Measurements from ENCODE around the gene CNOT6L.
A peak's percentile ranks its signal among the peaks of the same experiment; 100 is the strongest.

CNOT6L gene

GRCh38 chr4:77818073-77818601 lies 1.0 kb downstream of the CNOT6L start:
- peak overlapping the region; percentile 60 for H3K9ac ChIP-seq (ENCODE audit: low read length)
- peaks cover 10% of the 10 kb centered on the region for H3K4me1 ChIP-seq (ENCODE audit: control insufficient read depth, insufficient read depth, low read length)
- H3K36me3 ChIP-seq (ENCODE audit: control insufficient read depth, insufficient read depth, low read length) = no peaks in the 10 kb centered on the region
- H3K4me3 ChIP-seq (ENCODE audit: low read length) = peak overlapping the region; percentile 79
- no peaks in the 10 kb centered on the region for H3K27me3 ChIP-seq (ENCODE audit: control insufficient read depth, insufficient read depth, low read length)
- H3K27ac ChIP-seq (ENCODE audit: low read depth, low read length) = peak overlapping the region; percentile 94

DNA sequence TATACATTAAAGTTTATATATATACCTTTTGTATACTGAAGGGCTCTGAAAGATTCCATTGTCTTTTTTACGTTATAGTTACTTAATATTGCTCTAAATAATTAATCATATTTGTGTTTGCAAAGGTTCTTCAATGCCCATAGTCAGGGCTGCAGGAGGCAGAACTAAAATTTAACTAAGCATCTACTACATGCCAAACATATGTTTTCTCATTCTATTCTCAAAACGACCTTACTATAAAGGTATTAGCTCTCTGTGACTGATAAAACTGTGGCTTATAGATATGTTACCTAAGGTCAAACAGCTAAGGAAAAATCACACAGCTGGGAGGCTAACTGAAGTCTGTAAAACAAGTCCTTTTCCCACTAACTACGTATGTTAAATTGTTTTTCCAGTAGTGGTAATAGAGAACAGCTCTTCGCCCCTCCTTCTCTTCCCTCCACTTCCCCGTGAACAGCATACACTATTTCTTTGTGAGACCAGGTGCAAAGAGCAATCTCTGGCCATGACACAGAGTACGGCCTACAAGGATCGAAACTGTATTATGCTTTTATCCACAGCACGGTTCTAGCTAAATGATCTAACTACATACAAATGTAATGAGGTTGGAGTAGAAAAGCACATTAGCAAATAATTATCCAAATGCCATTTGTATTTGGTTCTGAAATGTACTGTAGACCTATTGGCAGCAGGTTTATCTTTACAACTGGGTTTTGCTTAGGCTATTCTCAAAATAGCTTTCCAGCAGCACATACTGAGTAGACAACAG lies 1.7 kb downstream of the CNOT6L start:
- peaks cover 10% of the 10 kb centered on the region for H3K4me1 ChIP-seq (ENCODE audit: control insufficient read depth, insufficient read depth, low read length)
- no peaks in the 10 kb centered on the region for H3K27me3 ChIP-seq (ENCODE audit: control insufficient read depth, insufficient read depth, low read length)
- no peak overlapping the region for H3K9ac ChIP-seq (ENCODE audit: low read length)
- peak overlapping the region; percentile 94 for H3K27ac ChIP-seq (ENCODE audit: low read depth, low read length)
- no peaks in the 10 kb centered on the region for H3K36me3 ChIP-seq (ENCODE audit: control insufficient read depth, insufficient read depth, low read length)
- peak overlapping the region; percentile 79 for H3K4me3 ChIP-seq (ENCODE audit: low read length)

DNA sequence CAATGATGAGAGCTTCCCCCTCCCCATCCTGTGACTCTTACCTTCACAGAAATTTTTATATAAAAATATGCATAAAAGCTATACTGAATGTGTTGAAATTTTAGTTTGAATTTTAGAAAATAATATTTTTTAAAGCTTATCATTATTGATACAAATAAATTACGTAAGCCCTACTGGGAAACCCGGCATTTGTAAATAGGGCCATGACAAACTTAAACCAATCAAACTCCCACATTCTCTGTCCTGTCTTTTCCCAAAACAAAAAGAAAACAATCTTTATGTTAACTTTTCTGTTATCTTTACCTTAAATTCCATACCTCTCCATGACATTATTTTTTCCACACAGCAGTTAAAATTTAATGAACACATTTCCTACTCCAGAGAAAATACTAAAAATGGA lies 2.6 kb downstream of the CNOT6L start:
- Histone ChIP-seq H3K27me3 (ENCODE audit: control insufficient read depth, insufficient read depth, low read length) (no peaks in the 10 kb centered on the region), H3K27ac (ENCODE audit: low read depth, low read length) (no peak overlapping the region), H3K36me3 (ENCODE audit: control insufficient read depth, insufficient read depth, low read length) (no peaks in the 10 kb centered on the region), H3K4me3 (ENCODE audit: low read length) (no peak overlapping the region), H3K9ac (ENCODE audit: low read length) (no peak overlapping the region), H3K4me1 (ENCODE audit: control insufficient read depth, insufficient read depth, low read length) (peaks cover 10% of the 10 kb centered on the region)

- H3K4me1 ChIP-seq (ENCODE audit: control insufficient read depth, insufficient read depth, low read length) = peaks cover 7% of the 10 kb centered on the region
- H3K4me3 ChIP-seq (ENCODE audit: low read length) = no peak overlapping the region
- H3K27me3 ChIP-seq (ENCODE audit: control insufficient read depth, insufficient read depth, low read length) = no peaks in the 10 kb centered on the region
- H3K36me3 ChIP-seq (ENCODE audit: control insufficient read depth, insufficient read depth, low read length) = no peaks in the 10 kb centered on the region
- H3K27ac ChIP-seq (ENCODE audit: low read depth, low read length) = no peak overlapping the region
- no peak overlapping the region for H3K9ac ChIP-seq (ENCODE audit: low read length)
Measured at GRCh38 chr4:77815636-77816035, 3.5 kb downstream of the CNOT6L start.

- Histone ChIP-seq H3K4me3 (ENCODE audit: low read length) (no peak overlapping the region), H3K9ac (ENCODE audit: low read length) (no peak overlapping the region), H3K36me3 (ENCODE audit: control insufficient read depth, insufficient read depth, low read length) (no peaks in the 10 kb centered on the region), H3K27ac (ENCODE audit: low read depth, low read length) (no peak overlapping the region), H3K4me1 (ENCODE audit: control insufficient read depth, insufficient read depth, low read length) (peaks cover 6% of the 10 kb centered on the region), H3K27me3 (ENCODE audit: control insufficient read depth, insufficient read depth, low read length) (no peaks in the 10 kb centered on the region)
Measured at GRCh38 chr4:77805840-77806239, 13.3 kb downstream of the CNOT6L start.

DNA sequence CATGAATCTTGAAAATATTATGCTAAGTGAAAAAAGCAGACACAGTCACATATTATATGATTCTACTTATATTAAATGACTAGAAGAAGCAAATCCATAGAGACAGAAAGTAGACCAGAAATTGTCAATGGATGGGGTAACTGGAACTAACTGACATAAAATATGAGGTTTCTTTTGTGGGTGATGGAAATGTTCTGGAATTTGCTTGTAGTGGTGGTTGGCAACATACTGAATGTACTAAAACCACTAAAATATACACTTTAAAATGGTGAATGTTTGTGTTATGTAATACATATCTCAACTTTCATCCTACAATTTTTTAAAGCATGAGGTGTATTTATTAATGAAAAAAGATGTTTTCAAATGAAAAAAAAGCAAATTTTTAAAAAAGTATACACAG lies 14.7 kb downstream of the CNOT6L start:
- Histone ChIP-seq H3K4me1 (ENCODE audit: control insufficient read depth, insufficient read depth, low read length) (peaks cover 6% of the 10 kb centered on the region), H3K36me3 (ENCODE audit: control insufficient read depth, insufficient read depth, low read length) (no peaks in the 10 kb centered on the region), H3K27ac (ENCODE audit: low read depth, low read length) (no peak overlapping the region), H3K27me3 (ENCODE audit: control insufficient read depth, insufficient read depth, low read length) (no peaks in the 10 kb centered on the region), H3K4me3 (ENCODE audit: low read length) (no peak overlapping the region), H3K9ac (ENCODE audit: low read length) (no peak overlapping the region)

GRCh38 chr4:77802402-77802801 lies 16.8 kb downstream of the CNOT6L start:
- H3K27me3 ChIP-seq (ENCODE audit: control insufficient read depth, insufficient read depth, low read length) = no peaks in the 10 kb centered on the region
- no peaks in the 10 kb centered on the region for H3K36me3 ChIP-seq (ENCODE audit: control insufficient read depth, insufficient read depth, low read length)
- peaks cover 6% of the 10 kb centered on the region for H3K4me1 ChIP-seq (ENCODE audit: control insufficient read depth, insufficient read depth, low read length)
- H3K4me3 ChIP-seq (ENCODE audit: low read length) = no peak overlapping the region
- H3K9ac ChIP-seq (ENCODE audit: low read length) = no peak overlapping the region
- H3K27ac ChIP-seq (ENCODE audit: low read depth, low read length) = no peak overlapping the region

DNA sequence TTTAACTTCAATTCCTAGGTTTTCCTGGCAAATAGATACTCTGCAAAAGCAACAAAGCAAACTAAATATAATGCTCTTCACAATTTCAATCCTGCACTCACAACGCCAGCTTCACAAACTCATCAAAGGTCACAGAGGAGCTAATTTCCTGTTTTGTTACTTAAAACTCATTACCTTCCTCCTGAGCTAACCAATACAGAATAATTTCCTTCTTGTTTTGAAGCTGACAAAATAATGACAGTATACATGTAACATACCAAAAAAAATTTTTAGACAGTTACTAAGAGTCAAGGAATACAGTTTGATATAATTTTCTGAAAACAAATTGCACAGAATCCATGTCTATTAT lies 17.9 kb downstream of the CNOT6L start:
- no peak overlapping the region for H3K4me3 ChIP-seq (ENCODE audit: low read length)
- no peaks in the 10 kb centered on the region for H3K36me3 ChIP-seq (ENCODE audit: control insufficient read depth, insufficient read depth, low read length)
- peaks cover 4% of the 10 kb centered on the region for H3K4me1 ChIP-seq (ENCODE audit: control insufficient read depth, insufficient read depth, low read length)
- no peaks in the 10 kb centered on the region for H3K27me3 ChIP-seq (ENCODE audit: control insufficient read depth, insufficient read depth, low read length)
- H3K9ac ChIP-seq (ENCODE audit: low read length) = no peak overlapping the region
- H3K27ac ChIP-seq (ENCODE audit: low read depth, low read length) = no peak overlapping the region

GRCh38 chr4:77800483-77801259 lies 18.5 kb downstream of the CNOT6L start:
- Histone ChIP-seq H3K27ac (ENCODE audit: low read depth, low read length) (no peak overlapping the region), H3K36me3 (ENCODE audit: control insufficient read depth, insufficient read depth, low read length) (no peaks in the 10 kb centered on the region), H3K9ac (ENCODE audit: low read length) (no peak overlapping the region), H3K4me1 (ENCODE audit: control insufficient read depth, insufficient read depth, low read length) (peaks cover 4% of the 10 kb centered on the region), H3K4me3 (ENCODE audit: low read length) (no peak overlapping the region), H3K27me3 (ENCODE audit: control insufficient read depth, insufficient read depth, low read length) (no peaks in the 10 kb centered on the region)

GRCh38 chr4:77800077-77800476 lies 19.1 kb downstream of the CNOT6L start:
- Histone ChIP-seq H3K4me1 (ENCODE audit: control insufficient read depth, insufficient read depth, low read length) (peaks cover 4% of the 10 kb centered on the region), H3K4me3 (ENCODE audit: low read length) (no peak overlapping the region), H3K36me3 (ENCODE audit: control insufficient read depth, insufficient read depth, low read length) (no peaks in the 10 kb centered on the region), H3K27ac (ENCODE audit: low read depth, low read length) (no peak overlapping the region), H3K27me3 (ENCODE audit: control insufficient read depth, insufficient read depth, low read length) (no peaks in the 10 kb centered on the region), H3K9ac (ENCODE audit: low read length) (no peak overlapping the region)

GRCh38 chr4:77798385-77798784 lies 20.8 kb downstream of the CNOT6L start:
- no peak overlapping the region for H3K27ac ChIP-seq (ENCODE audit: low read depth, low read length)
- H3K27me3 ChIP-seq (ENCODE audit: control insufficient read depth, insufficient read depth, low read length) = no peaks in the 10 kb centered on the region
- H3K4me1 ChIP-seq (ENCODE audit: control insufficient read depth, insufficient read depth, low read length) = peaks cover 4% of the 10 kb centered on the region
- H3K36me3 ChIP-seq (ENCODE audit: control insufficient read depth, insufficient read depth, low read length) = no peaks in the 10 kb centered on the region
- no peak overlapping the region for H3K9ac ChIP-seq (ENCODE audit: low read length)
- H3K4me3 ChIP-seq (ENCODE audit: low read length) = no peak overlapping the region

GRCh38 chr4:77797239-77797638 lies 21.9 kb downstream of the CNOT6L start:
- Histone ChIP-seq H3K27ac (ENCODE audit: low read depth, low read length) (no peak overlapping the region), H3K36me3 (ENCODE audit: control insufficient read depth, insufficient read depth, low read length) (no peaks in the 10 kb centered on the region), H3K27me3 (ENCODE audit: control insufficient read depth, insufficient read depth, low read length) (no peaks in the 10 kb centered on the region), H3K4me3 (ENCODE audit: low read length) (no peak overlapping the region), H3K9ac (ENCODE audit: low read length) (no peak overlapping the region), H3K4me1 (ENCODE audit: control insufficient read depth, insufficient read depth, low read length) (peaks cover 4% of the 10 kb centered on the region)

All from rectal smooth muscle tissue (tissue), 1 donor.